Prostate gland (tissue), 2 donors: ENCODE data around the gene DESI1. TPM values are rescaled to one million over a fixed set of nuclear protein-coding genes. Genes with fewer than 3 reads are reported as not detected.

Source experiments
- DNase-seq: peaks from one replicate; pipeline ENCODE4 v3.0.0-alpha.2; 2019; ENCODE audit warnings: low spot score
- H3K27ac ChIP-seq, 2 donors: fragments of 200-600 bp; sonication (generic); 2 replicates each; pipeline ENCODE4 v1.5.1; 2017 to 2019
- H3K27me3 ChIP-seq: fragments of 200-600 bp; sonication (generic); replicated peaks from 2 replicates; pipeline ENCODE4 v1.5.1; 2019; ENCODE audit not compliant: insufficient read depth
- H3K36me3 ChIP-seq, 2 donors: fragments of 200-600 bp; sonication (generic); 1 replicate in 1 of 2; 2 replicates in 1 of 2; pipeline versions ENCODE4 v1.5.1 to v1.8.1; 2017 to 2019
- H3K4me1 ChIP-seq: fragments of 200-600 bp; sonication (generic); replicated peaks from 2 replicates; pipeline ENCODE4 v1.5.1; 2019
- H3K4me3 ChIP-seq, 2 donors: fragments of 200-600 bp; sonication (generic); 2 replicates each; pipeline ENCODE4 v1.5.1; 2017 to 2019
- H3K9me3 ChIP-seq: fragments of 200-600 bp; sonication (generic); 2 replicates; pipeline ENCODE4 v1.5.1; 2017
- CTCF ChIP-seq, 4 experiments: fragments of 200-600 bp in 2 of 4; fragments of 450-650 bp in 2 of 4; sonication (generic) in 2 of 4; IDR thresholded peaks; 1 replicate in 3 of 4; 2 replicates in 1 of 4; pipeline ENCODE4 v1.5.1; 2016 to 2019; ENCODE audit warnings: antibody characterized with exemption in 4 of 4, mild to moderate bottlenecking in 2 of 4, moderate library complexity in 2 of 4
- POLR2A ChIP-seq: fragments of 450-650 bp; IDR thresholded peaks from one replicate; pipeline ENCODE4 v1.6.1; 2016; ENCODE audit warnings: antibody characterized with exemption, mild to moderate bottlenecking
- POLR2AphosphoS5 ChIP-seq: sonication (generic); formaldehyde crosslinking; IDR thresholded peaks from one replicate; pipeline ENCODE4 v1.6.1; 2017; ENCODE audit warnings: antibody characterized with exemption
- WGBS: methylation state at CpG from one replicate; pipeline ENCODE4 v1.1.5; 2018; 5-methylcytosine and 5-hydroxymethylcytosine counted together
- intact Hi-C: fragments of 100-400 bp; cut with DNase I; formaldehyde crosslinking; loops from one replicate; pipeline ENCODE4 v1.14.2; 2022
- total RNA-seq, 2 donors: library from RNA; depleted of rRNA; stranded (reverse); fragments of >200 nt; gene quantifications; one replicate each; pipeline ENCODE4 v1.1.0, GENCODE V29; 2016

The DESI1 gene
- total RNA-seq, 2 donors from 2014 or later: 16.0 to 22.9 TPM

- TF ChIP-seq POLR2A: no peak
- TF ChIP-seq CTCF (IDR thresholded peaks at IDR 0.05): no peak
- TF ChIP-seq POLR2AphosphoS5: no peak
- peaks cover 8 to 23% of the 10 kb centered on the region in 2 donors for H3K36me3 ChIP-seq
- H3K9me3 ChIP-seq: no peaks in the 10 kb centered on the region
- no peak overlapping the region for H3K27ac ChIP-seq
- no peak for DNase-seq
- intact Hi-C loops: no loop called here
- H3K27me3 ChIP-seq: no peaks in the 10 kb centered on the region
- H3K4me3 ChIP-seq: no peak overlapping the region
- H3K4me1 ChIP-seq: no peaks in the 10 kb centered on the region
- WGBS: 100% methylated on average over 1 of the region's 1 CpG
Observed at GRCh38 chr22:41648432-41648831, 27.6 kb upstream of the DESI1 start.

- 86% methylated on average over 3 of the region's 3 CpGs for WGBS
- H3K36me3 ChIP-seq: peaks cover 8 to 18% of the 10 kb centered on the region in 2 donors
- DNase-seq: no peak
- H3K4me1 ChIP-seq: no peaks in the 10 kb centered on the region
- H3K9me3 ChIP-seq: no peaks in the 10 kb centered on the region
- no peak overlapping the region for H3K27ac ChIP-seq
- no peak overlapping the region for H3K4me3 ChIP-seq
- TF ChIP-seq CTCF (IDR thresholded peaks at IDR 0.05) (no peak), POLR2AphosphoS5 (no peak), POLR2A (no peak)
- no peaks in the 10 kb centered on the region for H3K27me3 ChIP-seq
- intact Hi-C loops: no loop called here
Observed at GRCh38 chr22:41647771-41648170, 26.9 kb upstream of the DESI1 start.

- intact Hi-C loops: no loop called here
- no peak overlapping the region for H3K4me3 ChIP-seq
- no peak for DNase-seq
- no peak overlapping the region for H3K27ac ChIP-seq
- H3K36me3 ChIP-seq: peaks cover 0 to 8% of the 10 kb centered on the region in 2 donors
- TF ChIP-seq POLR2AphosphoS5 (no peak), POLR2A (no peak)
- no peaks in the 10 kb centered on the region for H3K4me1 ChIP-seq
- no peaks in the 10 kb centered on the region for H3K27me3 ChIP-seq
- WGBS: 91% methylated on average over 6 of the region's 6 CpGs
- no peaks in the 10 kb centered on the region for H3K9me3 ChIP-seq
Observed at GRCh38 chr22:41642331-41643110, 21.7 kb upstream of the DESI1 start.

- H3K4me1 ChIP-seq: no peaks in the 10 kb centered on the region
- 97% methylated on average over 7 of the region's 7 CpGs for WGBS
- H3K4me3 ChIP-seq: no peak overlapping the region
- DNase-seq: no peak
- TF ChIP-seq CTCF (IDR thresholded peaks at IDR 0.05): no peak
- no peak for TF ChIP-seq POLR2AphosphoS5
- TF ChIP-seq POLR2A: no peak
- intact Hi-C loops: no loop called here
- H3K27ac ChIP-seq: no peak overlapping the region
- H3K9me3 ChIP-seq: no peaks in the 10 kb centered on the region
- H3K27me3 ChIP-seq: no peaks in the 10 kb centered on the region
- peaks cover 0 to 8% of the 10 kb centered on the region in 2 donors for H3K36me3 ChIP-seq
Observed at GRCh38 chr22:41641854-41642253, 21.0 kb upstream of the DESI1 start.

GRCh38 chr22:41638748-41639147, 17.9 kb upstream of the DESI1 start:
- WGBS: 94% methylated on average over 5 of the region's 5 CpGs
- H3K36me3 ChIP-seq: peaks cover 0 to 8% of the 10 kb centered on the region in 2 donors

More at GRCh38 chr22:41638748-41639147, 17.9 kb upstream of the DESI1 start:
- TF ChIP-seq POLR2A (no peak), POLR2AphosphoS5 (no peak), CTCF (IDR thresholded peaks at IDR 0.05) (no peak)
- no peak for DNase-seq
- Histone ChIP-seq H3K4me1 (no peaks in the 10 kb centered on the region), H3K9me3 (no peaks in the 10 kb centered on the region), H3K27ac (no peak overlapping the region), H3K4me3 (no peak overlapping the region), H3K27me3 (no peaks in the 10 kb centered on the region)
- intact Hi-C loops: no loop called here
